ENCODE measurements around the gene AP1B1. TPM values are rescaled to one million over a fixed set of nuclear protein-coding genes. Genes with fewer than 3 reads are reported as not detected.

Gene AP1B1
- total RNA-seq, 2 experiments from 2014 or later = 56.6 to 59.9 TPM

DNA sequence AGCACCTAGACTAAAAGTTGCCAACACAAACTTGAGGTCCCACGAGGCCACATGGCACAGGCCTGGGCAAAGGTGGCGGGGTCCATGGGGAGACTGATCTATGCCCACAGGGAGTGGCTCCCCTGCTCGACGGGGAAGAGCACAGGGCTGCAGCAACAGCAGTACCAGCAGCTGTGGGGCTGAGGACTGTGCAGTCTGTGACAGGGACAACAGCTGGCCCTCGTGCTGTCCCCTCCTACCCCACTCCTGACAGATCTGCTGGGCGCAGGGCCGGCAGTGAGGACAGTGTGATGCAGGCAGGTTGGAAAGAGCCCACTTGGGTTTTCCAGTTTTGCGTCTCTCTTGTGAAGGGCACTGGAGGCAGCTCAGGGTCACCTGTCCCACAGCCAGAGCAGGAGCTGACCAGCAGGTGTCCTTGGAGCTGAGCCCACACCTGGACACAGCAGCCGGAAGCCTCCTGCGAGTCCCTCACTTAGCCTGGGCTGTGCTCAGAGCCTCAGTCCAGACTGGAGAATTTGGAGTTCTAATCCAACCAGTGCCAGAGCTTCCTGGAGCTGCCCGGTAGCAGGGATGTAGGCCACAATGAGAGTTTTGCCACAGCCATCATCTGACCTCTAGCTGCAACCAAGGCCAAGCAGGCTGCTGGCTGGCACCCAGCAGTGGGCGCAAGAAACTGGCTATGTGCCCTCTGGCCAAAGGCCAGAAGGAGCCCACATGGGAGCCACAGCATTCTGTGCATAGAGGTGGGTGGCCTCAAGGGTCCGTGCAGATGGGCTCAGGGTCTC is 85.5 kb downstream of the AP1B1 start:
- intact Hi-C loops (cut with DNase I, micrococcal nuclease) = no loop called here
- no peaks in the 10 kb centered on the region for H3K9me3 Mint-ChIP-seq (ENCODE audit: low read depth)
- peaks cover 5% of the 10 kb centered on the region for H3K4me1 Mint-ChIP-seq
- CTCF ChIA-PET = interaction anchor here (1.2 to 1.8 kb wide), 3 partner anchors 10 to 15 kb away, joined by 3 to 7 read pairs (median 5); no protein-coding TSS in a partner anchor
- H3K36me3 Mint-ChIP-seq (ENCODE audit: low read depth) = peaks cover 29% of the 10 kb centered on the region
- H3K4me3 Mint-ChIP-seq = no peak overlapping the region
- no peak overlapping the region for H3K27ac Mint-ChIP-seq
- POLR2A ChIA-PET = interaction anchor here (0.5 to 1.8 kb wide), 2 partner anchors 8 to 45 kb away, joined by 3 to 5 read pairs; no protein-coding TSS in a partner anchor
- peaks cover 17% of the 10 kb centered on the region for H3K27me3 Mint-ChIP-seq
- ATAC-seq = no peak
- DNase-seq = no peak

DNA sequence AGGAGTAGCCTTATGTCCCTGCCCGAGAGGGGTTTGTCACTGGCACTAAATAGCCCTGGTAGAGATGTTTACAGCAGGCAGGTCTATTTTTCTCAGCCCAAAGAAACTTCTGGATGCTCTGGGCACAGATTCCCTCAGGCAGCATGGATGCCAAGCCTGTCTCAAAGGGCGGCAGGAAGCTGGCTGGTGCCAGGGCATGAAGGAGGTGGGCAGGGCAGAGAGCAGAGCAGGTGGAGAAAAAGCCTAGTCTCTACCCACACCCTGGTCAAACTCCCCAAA is 86.0 kb downstream of the AP1B1 start:
- intact Hi-C loops (cut with DNase I, micrococcal nuclease) = no loop called here
- ATAC-seq (no peak), DNase-seq (no peak)
- POLR2A ChIA-PET = interaction anchor here (0.5 kb wide), 1 partner anchor 46 kb away, joined by 3 read pairs; no protein-coding TSS in a partner anchor
- Mint-ChIP-seq H3K27me3 (peaks cover 15% of the 10 kb centered on the region), H3K36me3 (ENCODE audit: low read depth) (peaks cover 34% of the 10 kb centered on the region), H3K4me1 (peaks cover 3% of the 10 kb centered on the region), H3K9me3 (ENCODE audit: low read depth) (no peaks in the 10 kb centered on the region), H3K27ac (no peak overlapping the region), H3K4me3 (no peak overlapping the region)
- CTCF ChIA-PET = interaction anchor here (1.2 kb wide), 1 partner anchor 9 kb away, joined by 3 read pairs; no protein-coding TSS in a partner anchor

DNA sequence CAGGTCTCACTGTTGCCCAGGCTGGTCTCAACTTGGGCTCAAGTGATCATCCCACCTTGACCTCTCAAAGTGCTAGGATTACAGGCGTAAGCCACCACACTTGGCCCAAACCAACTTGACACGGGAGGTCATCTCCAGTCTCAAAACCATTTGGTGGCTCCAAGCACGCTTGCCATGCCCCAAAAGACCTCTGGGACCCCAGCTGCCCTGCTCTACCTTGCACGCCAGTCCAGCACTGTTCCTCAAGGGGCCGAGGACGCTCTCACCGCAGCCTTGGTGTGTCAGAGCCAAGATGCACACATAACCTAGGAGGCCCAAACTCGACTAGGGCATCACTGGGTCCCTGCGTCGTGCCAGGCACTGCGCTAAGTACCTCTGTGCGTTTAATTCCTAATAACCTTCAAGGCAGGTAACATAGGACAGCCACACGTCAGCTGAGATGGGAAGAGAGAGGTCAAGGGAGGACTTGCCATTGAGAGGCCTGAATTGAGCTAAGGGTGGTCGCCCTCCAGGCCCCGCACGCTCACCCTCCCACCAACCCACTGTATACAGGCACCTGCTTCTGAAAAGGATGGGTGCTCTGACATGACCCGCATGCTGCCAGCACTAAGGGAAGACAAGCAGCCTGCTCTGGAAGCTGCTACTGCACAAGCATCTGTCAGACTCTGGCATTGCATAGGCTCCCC is 86.5 kb downstream of the AP1B1 start:
- CTCF ChIA-PET = interaction anchor here (1.2 kb wide), 1 partner anchor 9 kb away, joined by 3 read pairs; no protein-coding TSS in a partner anchor
- Mint-ChIP-seq H3K9me3 (ENCODE audit: low read depth) (no peaks in the 10 kb centered on the region), H3K4me1 (peaks cover 2% of the 10 kb centered on the region), H3K27ac (no peak overlapping the region), H3K27me3 (peaks cover 15% of the 10 kb centered on the region), H3K36me3 (ENCODE audit: low read depth) (peaks cover 39% of the 10 kb centered on the region), H3K4me3 (no peak overlapping the region)
- intact Hi-C loops (cut with DNase I, micrococcal nuclease) = no loop called here
- no peak for DNase-seq
- ATAC-seq = no peak
- POLR2A ChIA-PET = no interaction called here

DNA sequence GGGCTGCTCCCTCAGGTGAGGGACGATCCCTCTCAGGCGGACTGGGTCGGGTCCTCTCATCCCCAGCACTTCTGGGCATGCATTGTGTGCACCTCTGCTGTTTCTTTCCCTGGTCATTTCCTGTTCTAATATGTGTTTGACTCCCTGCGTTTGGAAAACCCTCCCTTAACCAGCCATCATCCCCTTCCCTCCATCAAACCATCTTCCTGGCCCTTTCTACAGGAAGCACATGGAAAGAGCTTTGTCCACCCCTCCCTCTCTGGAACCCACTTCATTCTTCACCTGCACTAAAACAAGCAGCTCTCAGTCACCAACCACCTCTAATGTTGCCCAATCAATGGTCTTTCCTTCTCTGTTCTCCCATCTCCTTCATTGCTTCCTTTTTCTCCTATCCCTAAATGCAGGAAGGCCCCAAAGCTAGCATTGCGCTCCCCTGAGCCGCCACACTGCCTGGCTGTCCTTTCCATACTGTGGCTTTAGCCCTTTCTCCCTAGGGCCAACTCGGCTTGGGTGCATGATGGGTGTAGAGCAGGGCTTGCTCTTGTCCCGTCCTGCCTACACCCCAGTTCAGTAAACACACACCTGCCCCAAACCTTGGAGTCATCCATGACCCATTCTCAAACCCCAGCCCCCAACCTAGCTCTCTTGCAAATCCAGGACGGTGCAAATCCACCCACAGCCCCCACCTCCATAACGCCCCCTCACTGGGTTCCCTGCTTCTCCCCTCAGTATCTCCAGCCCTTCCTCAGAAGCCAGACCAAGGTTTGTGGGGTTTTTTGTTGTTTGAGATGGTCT is 87.4 kb downstream of the AP1B1 start:
- intact Hi-C loops (cut with DNase I, micrococcal nuclease) = no loop called here
- Mint-ChIP-seq H3K27ac (no peak overlapping the region), H3K4me3 (no peak overlapping the region), H3K27me3 (peaks cover 14% of the 10 kb centered on the region), H3K36me3 (ENCODE audit: low read depth) (peaks cover 47% of the 10 kb centered on the region), H3K4me1 (peaks cover 2% of the 10 kb centered on the region), H3K9me3 (ENCODE audit: low read depth) (no peaks in the 10 kb centered on the region)
- POLR2A ChIA-PET = interaction anchor here (1.1 kb wide), 1 partner anchor 31 kb away, joined by 3 read pairs; no protein-coding TSS in a partner anchor
- DNase-seq = no peak
- peak; percentile 13 for ATAC-seq
- CTCF ChIA-PET = no interaction called here

DNA sequence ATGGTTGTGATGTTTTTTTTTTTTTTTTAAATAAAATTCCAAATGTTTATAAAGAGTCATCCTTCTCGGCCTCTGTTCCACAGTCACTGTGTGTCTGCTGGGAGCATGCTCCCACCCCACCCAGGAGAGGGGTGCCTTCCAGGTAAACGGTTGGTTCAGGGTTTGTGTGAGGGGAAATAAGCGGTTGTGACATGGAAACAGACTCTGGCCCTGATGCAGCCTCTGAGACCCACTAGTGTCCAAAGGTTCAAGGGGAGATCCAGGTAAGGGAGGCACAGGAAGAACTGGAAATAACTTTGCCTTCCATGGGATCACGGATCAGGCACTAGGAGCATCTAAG is 87.9 kb downstream of the AP1B1 start:
- POLR2A ChIA-PET = interaction anchor here (1.1 kb wide), 1 partner anchor 30 kb away, joined by 3 read pairs; no protein-coding TSS in a partner anchor
- ATAC-seq (no peak), DNase-seq (no peak)
- CTCF ChIA-PET = no interaction called here
- intact Hi-C loops (cut with DNase I, micrococcal nuclease) = no loop called here
- Mint-ChIP-seq H3K27ac (no peak overlapping the region), H3K9me3 (ENCODE audit: low read depth) (no peaks in the 10 kb centered on the region), H3K36me3 (ENCODE audit: low read depth) (peaks cover 53% of the 10 kb centered on the region), H3K27me3 (peaks cover 10% of the 10 kb centered on the region), H3K4me1 (no peaks in the 10 kb centered on the region), H3K4me3 (no peak overlapping the region)

DNA sequence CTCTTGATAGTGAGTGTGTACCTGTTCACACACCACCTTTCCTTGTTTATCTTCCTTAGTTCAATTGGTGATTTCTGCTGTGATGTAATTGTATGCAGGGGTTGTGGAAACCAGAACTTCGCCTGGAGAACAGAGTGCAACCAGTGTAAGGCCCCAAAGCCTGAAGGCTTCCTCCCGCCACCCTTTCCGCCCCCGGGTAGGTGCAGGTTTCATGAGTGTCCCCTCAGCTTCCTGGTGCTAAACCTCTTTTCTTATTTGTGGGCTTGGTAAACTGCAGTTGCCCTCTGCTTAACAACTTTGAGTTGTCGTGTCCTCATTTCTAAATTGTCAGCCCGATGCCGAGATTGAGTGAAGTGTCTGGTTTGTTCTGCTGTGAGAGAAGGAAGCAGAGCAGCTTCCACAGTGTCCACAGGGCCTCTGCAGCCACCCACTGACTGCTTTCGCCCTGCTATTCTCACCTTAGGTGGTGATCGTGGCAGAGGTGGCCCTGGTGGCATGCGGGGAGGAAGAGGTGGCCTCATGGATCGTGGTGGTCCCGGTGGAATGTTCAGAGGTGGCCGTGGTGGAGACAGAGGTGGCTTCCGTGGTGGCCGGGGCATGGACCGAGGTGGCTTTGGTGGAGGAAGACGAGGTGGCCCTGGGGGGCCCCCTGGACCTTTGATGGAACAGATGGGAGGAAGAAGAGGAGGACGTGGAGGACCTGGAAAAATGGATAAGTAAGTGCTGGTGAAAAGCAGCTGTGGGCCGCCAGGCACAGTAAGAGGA is 89.1 kb downstream of the AP1B1 start:
- no peak overlapping the region for H3K4me3 Mint-ChIP-seq
- POLR2A ChIA-PET = interaction anchor here (0.7 kb wide), 1 partner anchor 879 kb away, joined by 3 read pairs; no protein-coding TSS in a partner anchor
- ATAC-seq = no peak
- H3K4me1 Mint-ChIP-seq = no peaks in the 10 kb centered on the region
- CTCF ChIA-PET = interaction anchor here (0.6 kb wide), 1 partner anchor 23 kb away, joined by 3 read pairs; no protein-coding TSS in a partner anchor
- peaks cover 2% of the 10 kb centered on the region for H3K27me3 Mint-ChIP-seq
- no peak for DNase-seq
- intact Hi-C loops (cut with DNase I, micrococcal nuclease) = no loop called here
- H3K9me3 Mint-ChIP-seq (ENCODE audit: low read depth) = no peaks in the 10 kb centered on the region
- H3K27ac Mint-ChIP-seq = peak overlapping the region; percentile 7
- H3K36me3 Mint-ChIP-seq (ENCODE audit: low read depth) = peaks cover 57% of the 10 kb centered on the region

DNA sequence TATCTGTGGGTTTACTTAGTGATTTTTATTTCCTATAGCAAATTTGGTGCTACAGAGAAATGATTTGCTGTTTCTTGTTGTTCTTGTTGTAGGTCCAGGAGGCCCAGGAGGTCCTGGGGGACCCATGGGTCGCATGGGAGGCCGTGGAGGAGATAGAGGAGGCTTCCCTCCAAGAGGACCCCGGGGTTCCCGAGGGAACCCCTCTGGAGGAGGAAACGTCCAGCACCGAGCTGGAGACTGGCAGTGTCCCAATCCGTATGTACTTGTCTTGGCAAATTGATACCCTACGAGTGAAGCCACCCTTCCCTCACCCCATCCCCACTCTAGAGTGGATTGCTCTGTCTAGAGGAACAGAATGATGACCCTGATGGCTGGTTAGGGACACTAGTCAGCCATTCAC is 89.7 kb downstream of the AP1B1 start:
- DNase-seq (no peak), ATAC-seq (no peak)
- intact Hi-C loops (cut with DNase I, micrococcal nuclease) = no loop called here
- H3K36me3 Mint-ChIP-seq (ENCODE audit: low read depth) = peaks cover 63% of the 10 kb centered on the region
- H3K27me3 Mint-ChIP-seq = no peaks in the 10 kb centered on the region
- POLR2A ChIA-PET = no interaction called here
- H3K4me3 Mint-ChIP-seq = no peak overlapping the region
- no peaks in the 10 kb centered on the region for H3K9me3 Mint-ChIP-seq (ENCODE audit: low read depth)
- no peak overlapping the region for H3K27ac Mint-ChIP-seq
- CTCF ChIA-PET = no interaction called here
- H3K4me1 Mint-ChIP-seq = no peaks in the 10 kb centered on the region

DNA sequence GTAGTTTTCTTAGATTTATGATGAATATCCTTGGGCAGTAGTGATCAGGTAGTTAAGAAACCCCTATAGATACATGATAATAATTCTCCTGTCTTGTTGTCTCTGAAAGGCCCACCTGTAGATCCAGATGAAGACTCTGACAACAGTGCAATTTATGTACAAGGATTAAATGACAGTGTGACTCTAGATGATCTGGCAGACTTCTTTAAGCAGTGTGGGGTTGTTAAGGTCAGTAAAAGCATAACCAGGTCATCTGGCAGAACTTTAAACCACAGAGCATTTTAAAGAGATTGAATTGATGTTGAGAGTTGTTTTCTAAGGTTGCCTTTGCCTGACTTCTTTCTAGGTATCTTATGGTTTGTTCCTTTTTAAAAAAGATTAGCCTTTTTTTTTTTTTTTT is 96.0 kb downstream of the AP1B1 start:
- H3K36me3 Mint-ChIP-seq (ENCODE audit: low read depth) = peaks cover 78% of the 10 kb centered on the region
- H3K27me3 Mint-ChIP-seq = no peaks in the 10 kb centered on the region
- DNase-seq = no peak
- intact Hi-C loops (cut with DNase I, micrococcal nuclease) = no loop called here
- no peak overlapping the region for H3K27ac Mint-ChIP-seq
- POLR2A ChIA-PET = no interaction called here
- H3K4me1 Mint-ChIP-seq = peaks cover 7% of the 10 kb centered on the region
- CTCF ChIA-PET = interaction anchor here (1.1 kb wide), 1 partner anchor 10 kb away, joined by 3 read pairs; no protein-coding TSS in a partner anchor
- no peaks in the 10 kb centered on the region for H3K9me3 Mint-ChIP-seq (ENCODE audit: low read depth)
- no peak overlapping the region for H3K4me3 Mint-ChIP-seq
- ATAC-seq = no peak

DNA sequence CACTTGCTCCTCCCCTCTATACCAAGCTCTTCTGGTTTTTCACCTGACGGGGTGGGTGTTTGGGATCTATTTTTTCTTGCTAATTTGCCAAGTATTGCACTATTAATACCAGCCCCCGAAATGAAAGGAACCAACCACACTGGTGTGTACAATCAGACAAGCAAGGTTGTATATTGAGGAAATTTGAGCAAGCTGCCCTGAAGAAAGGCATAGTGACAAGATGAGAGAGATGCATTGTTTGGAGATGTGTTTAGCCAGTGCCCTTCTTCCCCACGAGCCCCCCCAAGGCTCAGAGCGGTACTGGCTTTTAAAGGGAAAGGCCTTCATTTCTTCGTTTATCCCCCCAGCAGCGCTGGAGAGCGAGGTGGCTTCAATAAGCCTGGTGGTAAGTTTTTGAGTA is 97.2 kb downstream of the AP1B1 start:
- H3K4me1 Mint-ChIP-seq = peaks cover 7% of the 10 kb centered on the region
- CTCF ChIA-PET = interaction anchor here (1.1 kb wide), 1 partner anchor 19 kb away, joined by 3 read pairs; no protein-coding TSS in a partner anchor
- H3K9me3 Mint-ChIP-seq (ENCODE audit: low read depth) = no peaks in the 10 kb centered on the region
- DNase-seq (no peak), ATAC-seq (no peak)
- no peak overlapping the region for H3K27ac Mint-ChIP-seq
- intact Hi-C loops (cut with DNase I, micrococcal nuclease) = no loop called here
- H3K36me3 Mint-ChIP-seq (ENCODE audit: low read depth) = peaks cover 76% of the 10 kb centered on the region
- no peak overlapping the region for H3K4me3 Mint-ChIP-seq
- POLR2A ChIA-PET = interaction anchor here (0.6 kb wide), 1 partner anchor 13 kb away, joined by 5 read pairs; no protein-coding TSS in a partner anchor
- no peaks in the 10 kb centered on the region for H3K27me3 Mint-ChIP-seq

DNA sequence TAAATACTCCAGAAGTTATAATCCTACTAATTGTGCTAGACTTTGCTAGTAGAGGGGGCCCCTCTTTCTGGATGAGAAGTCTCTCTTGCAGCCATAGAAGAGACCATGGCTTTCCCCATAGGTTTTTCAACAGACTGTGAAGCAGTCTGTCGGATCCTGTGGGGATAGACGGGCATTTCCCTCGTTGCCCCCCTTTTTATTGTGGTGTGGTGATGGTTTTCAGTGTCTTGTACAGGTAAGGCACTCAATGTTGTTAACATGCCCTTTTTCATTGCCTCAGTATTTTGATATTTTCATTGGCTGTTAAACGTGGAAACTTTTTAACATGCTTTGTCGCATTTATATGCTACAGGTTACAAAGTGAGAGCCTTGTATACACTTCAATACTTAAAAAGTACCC is 98.3 kb downstream of the AP1B1 start:
- intact Hi-C loops (cut with DNase I, micrococcal nuclease) = no loop called here
- Mint-ChIP-seq H3K27me3 (no peaks in the 10 kb centered on the region), H3K4me1 (peaks cover 7% of the 10 kb centered on the region), H3K4me3 (no peak overlapping the region), H3K27ac (no peak overlapping the region), H3K9me3 (ENCODE audit: low read depth) (no peaks in the 10 kb centered on the region), H3K36me3 (ENCODE audit: low read depth) (peaks cover 76% of the 10 kb centered on the region)
- POLR2A ChIA-PET = no interaction called here
- CTCF ChIA-PET = no interaction called here
- no peak for ATAC-seq
- DNase-seq = no peak

DNA sequence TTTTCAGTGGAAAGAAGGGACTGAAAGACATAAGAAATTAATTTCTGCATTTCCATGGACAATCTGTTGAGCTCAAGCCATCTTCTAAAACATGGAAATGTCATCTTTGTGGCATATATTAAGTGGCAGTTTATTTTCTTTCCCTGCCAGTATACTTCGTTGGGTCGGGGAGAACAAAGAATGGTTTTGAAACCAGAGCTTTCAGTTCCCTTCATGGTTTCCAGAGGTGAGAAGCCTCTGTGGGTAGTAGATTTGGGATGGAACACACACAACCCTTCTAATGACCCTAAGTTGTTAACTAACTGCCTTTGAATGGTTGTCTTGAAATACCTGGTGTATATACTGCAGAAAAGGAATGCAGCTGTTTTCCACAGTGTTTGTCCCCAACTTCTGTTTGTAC is 99.5 kb downstream of the AP1B1 start:
- Mint-ChIP-seq H3K27me3 (no peaks in the 10 kb centered on the region), H3K36me3 (ENCODE audit: low read depth) (peaks cover 79% of the 10 kb centered on the region), H3K4me1 (peaks cover 11% of the 10 kb centered on the region), H3K4me3 (no peak overlapping the region), H3K9me3 (ENCODE audit: low read depth) (no peaks in the 10 kb centered on the region), H3K27ac (peak overlapping the region; percentile 45)
- intact Hi-C loops (cut with DNase I, micrococcal nuclease) = loop anchor here in 1 of 2 experiments (2.0 kb wide), 1 partner anchor 16 kb away; no protein-coding TSS in a partner anchor
- ChIA-PET CTCF (interaction anchor here (1.1 to 1.3 kb wide), 2 partner anchors 16 to 39 kb away, joined by 3 read pairs; no protein-coding TSS in a partner anchor), POLR2A (interaction anchor here (1.0 kb wide), 1 partner anchor 18 kb away, joined by 3 read pairs; no protein-coding TSS in a partner anchor)
- ATAC-seq (no peak), DNase-seq (no peak)

Data from activated CD4-positive, alpha-beta T cell treated with anti-CD3 and anti-CD28 coated beads for 36 hours (primary cell).